ENCODE data around the gene MAML3.

MAML3 gene

DNA sequence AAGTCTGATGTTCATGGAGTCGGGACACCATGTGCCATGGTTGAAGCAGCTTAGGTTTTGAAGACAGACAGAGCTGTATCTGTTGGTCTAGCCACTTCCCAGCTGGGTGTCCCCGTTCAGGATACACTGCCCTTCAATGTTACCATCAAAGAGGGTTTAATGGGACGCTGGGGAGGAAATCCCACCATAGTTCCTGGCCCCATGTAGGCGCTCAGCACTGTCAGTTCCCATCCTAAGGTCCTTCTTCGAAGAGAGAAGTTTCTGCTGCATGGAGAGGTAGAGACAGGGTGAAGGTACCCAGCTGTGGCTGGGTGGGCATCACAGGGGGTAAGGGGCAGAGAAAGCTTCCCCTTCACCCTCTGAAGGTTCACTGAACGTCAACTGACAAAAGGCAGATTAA lies 484.6 kb downstream of the MAML3 start:
- no peak overlapping the region for H3K4me3 ChIP-seq (replicated peaks; ENCODE audit: low read depth, low read length)
- DNase-seq (ENCODE audit: extremely low read depth, low read depth): no peak
- TF ChIP-seq CTCF (IDR thresholded peaks at IDR 0.05; ENCODE audit: low read depth, low read length, missing control alignments): no peak

GRCh38 chr4:139668658-139669201 lies 485.3 kb downstream of the MAML3 start:
- H3K4me3 ChIP-seq (replicated peaks; ENCODE audit: low read depth, low read length): no peak overlapping the region
- DNase-seq (ENCODE audit: extremely low read depth, low read depth): no peak
- TF ChIP-seq CTCF (IDR thresholded peaks at IDR 0.05; ENCODE audit: low read depth, low read length, missing control alignments): no peak

DNA sequence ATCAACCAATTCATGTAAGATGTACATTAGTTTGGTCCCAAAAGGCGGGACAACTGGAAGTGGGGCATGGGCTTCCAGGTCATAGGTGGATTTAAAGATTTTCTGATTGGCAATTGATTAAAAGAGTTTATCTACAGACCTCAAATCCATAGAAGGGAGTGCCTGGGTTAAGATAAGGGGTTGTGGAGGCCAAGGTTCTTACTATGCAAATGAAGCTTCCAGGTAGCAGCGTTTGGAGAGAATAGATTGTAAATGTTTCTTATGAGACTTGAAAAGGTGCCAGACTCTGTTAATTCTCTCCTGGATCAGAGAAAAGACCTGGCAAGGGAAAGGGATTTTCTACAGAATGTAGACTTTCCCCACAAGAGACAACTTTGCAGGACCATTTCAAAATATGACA lies 485.9 kb downstream of the MAML3 start:
- TF ChIP-seq CTCF (IDR thresholded peaks at IDR 0.05; ENCODE audit: low read depth, low read length, missing control alignments): no peak
- H3K4me3 ChIP-seq (replicated peaks; ENCODE audit: low read depth, low read length): no peak overlapping the region
- DNase-seq (ENCODE audit: extremely low read depth, low read depth): no peak

Measured in HFF-Myc (cell line).